Measurements from ENCODE around the gene GSTA5. TPM values are rescaled to one million over a fixed set of nuclear protein-coding genes. Genes with fewer than 3 reads are reported as not detected.
"Not testable (repeated sequence)": the region's sequence is repeated elsewhere in the genome, so short reads cannot be mapped to it uniquely, and the experiment has no call there.

Gene GSTA5
- polyA plus RNA-seq, 5 donors: not detected

GRCh38 chr6:52839124-52840055 is 1.2 kb downstream of the GSTA5 start:
- peak in 1 of 2 donors; percentile 15 for DNase-seq

- DNase-seq: no peak
Observed at GRCh38 chr6:52834481-52834880, 6.1 kb downstream of the GSTA5 start.

GRCh38 chr6:52830869-52831268 is 9.7 kb downstream of the GSTA5 start:
- DNase-seq: not testable (repeated sequence)

GRCh38 chr6:52829046-52829817 is 11.4 kb downstream of the GSTA5 start:
- DNase-seq: no peak

- not testable (repeated sequence) for DNase-seq
Observed at GRCh38 chr6:52828621-52829020, 12.0 kb downstream of the GSTA5 start.

- not testable (repeated sequence) for DNase-seq
Observed at GRCh38 chr6:52827073-52827783, 13.4 kb downstream of the GSTA5 start.

- no peak for DNase-seq
Observed at GRCh38 chr6:52826513-52826912, 14.1 kb downstream of the GSTA5 start.

- not testable (repeated sequence) for DNase-seq
Observed at GRCh38 chr6:52825900-52826459, 14.6 kb downstream of the GSTA5 start.

GRCh38 chr6:52825270-52825793 is 15.3 kb downstream of the GSTA5 start:
- DNase-seq: not testable (repeated sequence)

- no peak for DNase-seq
Observed at GRCh38 chr6:52821842-52822241, 18.8 kb downstream of the GSTA5 start.

- DNase-seq: no peak
Observed at GRCh38 chr6:52820198-52820597, 20.4 kb downstream of the GSTA5 start.

GRCh38 chr6:52815167-52816092 is 25.2 kb downstream of the GSTA5 start:
- DNase-seq: peak; percentile 8 to 21

- not testable (repeated sequence) for DNase-seq
Observed at GRCh38 chr6:52814545-52814944, 26.1 kb downstream of the GSTA5 start.

GRCh38 chr6:52809777-52810176 is 30.8 kb downstream of the GSTA5 start:
- not testable (repeated sequence) for DNase-seq

GRCh38 chr6:52808660-52809059 is 32.0 kb downstream of the GSTA5 start:
- no peak for DNase-seq

- DNase-seq: not testable (repeated sequence)
Observed at GRCh38 chr6:52803668-52804255, 36.9 kb downstream of the GSTA5 start, which contains the start of gene GSTA1. TSS of gene GSTA1 (minus strand) at chr6:52803816. CDS start at chr6:52799267, 4,549 bp downstream.

- DNase-seq: no peak
Observed at GRCh38 chr6:52802806-52803205, 37.8 kb downstream of the GSTA5 start.

- DNase-seq: no peak
Observed at GRCh38 chr6:52801188-52801841, 39.3 kb downstream of the GSTA5 start.

GRCh38 chr6:52799272-52799671 is 41.3 kb downstream of the GSTA5 start:
- not testable (repeated sequence) for DNase-seq

Measured in right lung (tissue), 5 donors.